Measurements from ENCODE around the gene TAOK2.

Gene TAOK2

DNA sequence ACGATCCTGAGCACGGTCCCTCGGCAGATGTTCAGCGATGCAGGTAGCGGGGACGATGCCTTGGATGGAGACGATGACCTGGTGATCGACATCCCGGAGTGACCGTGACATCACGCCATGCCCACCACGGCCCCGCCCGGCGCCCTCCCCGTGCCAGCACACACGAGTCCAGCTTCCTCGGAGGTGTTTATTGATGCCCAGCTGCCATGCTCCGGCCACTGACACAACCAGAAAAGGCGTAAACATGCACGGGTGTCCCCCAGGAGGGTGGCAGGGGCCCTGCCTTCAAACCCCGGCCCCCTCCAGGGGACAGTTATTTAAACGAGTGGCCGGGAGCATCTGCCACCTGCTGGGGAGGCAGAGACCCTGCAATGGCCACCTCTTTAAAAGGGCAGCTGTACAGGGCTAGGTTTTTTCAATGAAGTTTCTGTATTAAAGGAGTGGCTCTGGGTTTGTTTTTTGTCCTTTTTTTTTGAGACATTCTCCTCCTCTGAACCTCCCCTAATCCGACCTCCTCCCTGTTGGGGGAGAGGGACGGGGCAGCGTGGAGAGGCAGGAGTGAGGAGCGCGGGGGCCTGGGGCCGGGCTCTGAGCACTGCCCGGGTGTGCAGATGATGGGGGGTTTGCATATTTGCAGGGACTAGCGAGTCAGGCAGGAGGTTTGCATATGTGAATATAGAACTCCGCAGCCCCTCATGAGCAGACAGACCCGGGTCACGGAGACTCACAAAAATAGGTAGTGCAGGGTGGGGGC is 31.9 kb downstream of the TAOK2 start:
- no CpG with 5 or more reads among the region's 35 CpGs for WGBS (ENCODE audit: extremely low coverage, insufficient coverage, insufficient read length)
- H4K12ac ChIP-seq (ENCODE audit: low read depth, low read length): no peak overlapping the region

GRCh38 chr16:30006095-30006473 is 32.4 kb downstream of the TAOK2 start:
- no peaks in the 10 kb centered on the region for H3K79me2 ChIP-seq (ENCODE audit: control insufficient read depth, insufficient read depth, low read length, poor library complexity)
- H3K9ac ChIP-seq (ENCODE audit: low read length): no peak overlapping the region
- H4K8ac ChIP-seq (ENCODE audit: low read depth, low read length): no peak overlapping the region
- H2BK120ac ChIP-seq (ENCODE audit: insufficient read depth, low read length, poor library complexity): no peak overlapping the region
- no peak overlapping the region for H3K4me2 ChIP-seq (ENCODE audit: low read length)
- no CpG with 5 or more reads among the region's 18 CpGs for WGBS (ENCODE audit: extremely low coverage, insufficient coverage, insufficient read length)
- no peak overlapping the region for H3K4ac ChIP-seq (ENCODE audit: low read depth, low read length)
- no peak overlapping the region for H4K91ac ChIP-seq (ENCODE audit: low read depth, low read length)
- H3K27ac ChIP-seq (ENCODE audit: low read depth, low read length): no peak overlapping the region
- H2AFZ ChIP-seq (ENCODE audit: insufficient read depth, low read length, poor library complexity): no peak overlapping the region
- peaks cover 12% of the 10 kb centered on the region for H3K27me3 ChIP-seq (ENCODE audit: insufficient read depth, low read length)
- no peak overlapping the region for H3K18ac ChIP-seq (ENCODE audit: low read length)
- H3K79me1 ChIP-seq (ENCODE audit: low read length): no peaks in the 10 kb centered on the region
- no peak overlapping the region for H3K14ac ChIP-seq (ENCODE audit: low read length)
- DNase-seq: no peak
- H3K23ac ChIP-seq (ENCODE audit: low read length): no peak overlapping the region
- H3K36me3 ChIP-seq (ENCODE audit: control insufficient read depth in 1 of 2, insufficient read depth in 2 of 2, low read length in 2 of 2): peaks cover 32 to 38% of the 10 kb centered on the region in 2 experiments
- H2BK12ac ChIP-seq (ENCODE audit: low read length): no peak overlapping the region
- H3K4me3 ChIP-seq (ENCODE audit: low read depth, low read length): no peak overlapping the region
- H3K4me1 ChIP-seq (ENCODE audit: control insufficient read depth in 1 of 2, insufficient read depth in 2 of 2, low read length in 2 of 2): peaks cover 1 to 2% of the 10 kb centered on the region in 2 experiments
- no peak overlapping the region for H2AK5ac ChIP-seq (ENCODE audit: low read length)
- no peak overlapping the region for H4K12ac ChIP-seq (ENCODE audit: low read depth, low read length)
- H3K9me3 ChIP-seq (ENCODE audit: insufficient read depth, low read depth, low read length): peaks cover 1% of the 10 kb centered on the region
- no peak overlapping the region for H2BK5ac ChIP-seq (ENCODE audit: low read depth, low read length, poor library complexity)

More for the DNA sequence above, 31.9 kb downstream of the TAOK2 start:
- Histone ChIP-seq H4K91ac (ENCODE audit: low read depth, low read length) (no peak overlapping the region), H3K27ac (ENCODE audit: low read depth, low read length) (no peak overlapping the region), H2BK5ac (ENCODE audit: low read depth, low read length, poor library complexity) (no peak overlapping the region), H3K23ac (ENCODE audit: low read length) (no peak overlapping the region), H3K27me3 (ENCODE audit: insufficient read depth, low read length) (peaks cover 7% of the 10 kb centered on the region), H3K4me3 (ENCODE audit: low read depth, low read length) (no peak overlapping the region), H3K18ac (ENCODE audit: low read length) (no peak overlapping the region), H2BK120ac (ENCODE audit: insufficient read depth, low read length, poor library complexity) (no peak overlapping the region), H3K9me3 (ENCODE audit: insufficient read depth, low read depth, low read length) (peaks cover 1% of the 10 kb centered on the region), H3K4ac (ENCODE audit: low read depth, low read length) (no peak overlapping the region), H3K36me3 (ENCODE audit: control insufficient read depth in 1 of 2, insufficient read depth in 2 of 2, low read length in 2 of 2) (peaks cover 35 to 41% of the 10 kb centered on the region in 2 experiments), H3K4me1 (ENCODE audit: control insufficient read depth in 1 of 2, insufficient read depth in 2 of 2, low read length in 2 of 2) (no peaks in the 10 kb centered on the region), H3K9ac (ENCODE audit: low read length) (no peak overlapping the region), H3K14ac (ENCODE audit: low read length) (no peak overlapping the region), H3K79me2 (ENCODE audit: control insufficient read depth, insufficient read depth, low read length, poor library complexity) (no peaks in the 10 kb centered on the region), H4K8ac (ENCODE audit: low read depth, low read length) (no peak overlapping the region), H3K4me2 (ENCODE audit: low read length) (no peak overlapping the region), H2AK5ac (ENCODE audit: low read length) (no peak overlapping the region), H3K79me1 (ENCODE audit: low read length) (no peaks in the 10 kb centered on the region), H2AFZ (ENCODE audit: insufficient read depth, low read length, poor library complexity) (no peak overlapping the region), H2BK12ac (ENCODE audit: low read length) (no peak overlapping the region)
- peak; percentile 39 to 64 for DNase-seq

GRCh38 chr16:30006659-30007377 is 33.1 kb downstream of the TAOK2 start:
- Histone ChIP-seq H3K27ac (ENCODE audit: low read depth, low read length) (no peak overlapping the region), H4K12ac (ENCODE audit: low read depth, low read length) (no peak overlapping the region), H3K23ac (ENCODE audit: low read length) (no peak overlapping the region)

DNA sequence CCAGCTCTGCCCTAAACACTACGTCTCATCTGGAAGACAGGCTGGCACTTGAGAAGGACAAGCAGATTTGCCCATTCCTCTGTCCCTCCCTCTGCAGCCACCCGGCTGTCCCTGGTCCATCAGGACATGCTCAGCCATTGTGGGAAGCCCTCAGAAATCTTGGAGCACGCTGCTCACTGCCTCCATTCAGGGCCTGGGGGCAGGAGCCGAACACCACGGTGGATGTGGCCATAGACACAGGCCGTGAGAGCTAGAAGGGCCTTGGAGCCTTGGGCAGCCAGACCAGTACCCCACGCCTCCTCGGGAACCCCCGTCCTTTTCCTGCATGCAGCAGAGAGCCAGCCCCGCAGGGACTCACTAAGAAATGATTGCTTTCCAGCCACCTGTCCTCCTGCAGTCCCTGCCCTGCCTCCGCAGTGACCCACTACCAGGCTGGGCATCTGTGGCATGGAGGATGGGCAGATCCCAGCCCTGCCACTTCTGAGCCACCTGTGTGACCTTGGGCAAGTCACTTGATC is 33.8 kb downstream of the TAOK2 start:
- Histone ChIP-seq H3K4me3 (ENCODE audit: low read depth, low read length) (no peak overlapping the region), H2BK12ac (ENCODE audit: low read length) (no peak overlapping the region), H3K23ac (ENCODE audit: low read length) (no peak overlapping the region), H3K36me3 (ENCODE audit: control insufficient read depth in 1 of 2, insufficient read depth in 2 of 2, low read length in 2 of 2) (peaks cover 23 to 27% of the 10 kb centered on the region in 2 experiments), H4K91ac (ENCODE audit: low read depth, low read length) (no peak overlapping the region), H3K4me2 (ENCODE audit: low read length) (no peak overlapping the region), H3K79me2 (ENCODE audit: control insufficient read depth, insufficient read depth, low read length, poor library complexity) (no peaks in the 10 kb centered on the region), H4K12ac (ENCODE audit: low read depth, low read length) (no peak overlapping the region), H4K8ac (ENCODE audit: low read depth, low read length) (no peak overlapping the region), H2BK5ac (ENCODE audit: low read depth, low read length, poor library complexity) (no peak overlapping the region), H3K79me1 (ENCODE audit: low read length) (no peaks in the 10 kb centered on the region), H2AFZ (ENCODE audit: insufficient read depth, low read length, poor library complexity) (no peak overlapping the region), H3K27ac (ENCODE audit: low read depth, low read length) (no peak overlapping the region), H3K9ac (ENCODE audit: low read length) (no peak overlapping the region), H3K27me3 (ENCODE audit: insufficient read depth, low read length) (peaks cover 21% of the 10 kb centered on the region), H3K4ac (ENCODE audit: low read depth, low read length) (no peak overlapping the region), H3K4me1 (ENCODE audit: control insufficient read depth in 1 of 2, insufficient read depth in 2 of 2, low read length in 2 of 2) (peaks cover 2% of the 10 kb centered on the region in 2 experiments), H3K14ac (ENCODE audit: low read length) (no peak overlapping the region), H2BK120ac (ENCODE audit: insufficient read depth, low read length, poor library complexity) (no peak overlapping the region), H3K18ac (ENCODE audit: low read length) (no peak overlapping the region), H3K9me3 (ENCODE audit: insufficient read depth, low read depth, low read length) (peaks cover 5% of the 10 kb centered on the region), H2AK5ac (ENCODE audit: low read length) (no peak overlapping the region)
- WGBS (ENCODE audit: extremely low coverage, insufficient coverage, insufficient read length): no CpG with 5 or more reads among the region's 11 CpGs
- no peak for DNase-seq

More at GRCh38 chr16:30006659-30007377, 33.1 kb downstream of the TAOK2 start:
- no peaks in the 10 kb centered on the region for H3K79me2 ChIP-seq (ENCODE audit: control insufficient read depth, insufficient read depth, low read length, poor library complexity)
- H2BK120ac ChIP-seq (ENCODE audit: insufficient read depth, low read length, poor library complexity): no peak overlapping the region
- peaks cover 28 to 31% of the 10 kb centered on the region in 2 experiments for H3K36me3 ChIP-seq (ENCODE audit: control insufficient read depth in 1 of 2, insufficient read depth in 2 of 2, low read length in 2 of 2)
- no peak overlapping the region for H3K9ac ChIP-seq (ENCODE audit: low read length)
- H3K79me1 ChIP-seq (ENCODE audit: low read length): no peaks in the 10 kb centered on the region
- H3K4ac ChIP-seq (ENCODE audit: low read depth, low read length): no peak overlapping the region
- H3K9me3 ChIP-seq (ENCODE audit: insufficient read depth, low read depth, low read length): peaks cover 2% of the 10 kb centered on the region
- no peak overlapping the region for H2AK5ac ChIP-seq (ENCODE audit: low read length)
- no peak overlapping the region for H3K14ac ChIP-seq (ENCODE audit: low read length)
- no peak for DNase-seq
- no peak overlapping the region for H2BK5ac ChIP-seq (ENCODE audit: low read depth, low read length, poor library complexity)
- no peak overlapping the region for H3K4me3 ChIP-seq (ENCODE audit: low read depth, low read length)
- no peak overlapping the region for H3K18ac ChIP-seq (ENCODE audit: low read length)
- H2AFZ ChIP-seq (ENCODE audit: insufficient read depth, low read length, poor library complexity): no peak overlapping the region
- no CpG with 5 or more reads among the region's 34 CpGs for WGBS (ENCODE audit: extremely low coverage, insufficient coverage, insufficient read length)
- H4K8ac ChIP-seq (ENCODE audit: low read depth, low read length): no peak overlapping the region
- H3K27me3 ChIP-seq (ENCODE audit: insufficient read depth, low read length): peaks cover 19% of the 10 kb centered on the region
- no peak overlapping the region for H4K91ac ChIP-seq (ENCODE audit: low read depth, low read length)
- H3K4me2 ChIP-seq (ENCODE audit: low read length): no peak overlapping the region
- H3K4me1 ChIP-seq (ENCODE audit: control insufficient read depth in 1 of 2, insufficient read depth in 2 of 2, low read length in 2 of 2): peaks cover 2% of the 10 kb centered on the region in 2 experiments
- H2BK12ac ChIP-seq (ENCODE audit: low read length): no peak overlapping the region
